SH-SY5Y (cell line): Measurements from ENCODE around the gene IREB2.

Experiments used
- GATA2 ChIP-seq: IDR thresholded peaks from 2 replicates; pipeline ENCODE4 v1.6.1; 2011; ENCODE audit warnings: mild to moderate bottlenecking, low read depth, low read length
- GATA3 ChIP-seq: IDR thresholded peaks from 2 replicates; pipeline ENCODE4 v1.6.1; 2011; ENCODE audit warnings: low read depth, mild to moderate bottlenecking, low read length, moderate library complexity

GRCh38 chr15:78501857-78502256 lies 63.8 kb downstream of the IREB2 start:
- TF ChIP-seq GATA2: no peak
- TF ChIP-seq GATA3: no peak
